Mucosa of rectum (tissue), 2 donors: Measurements from ENCODE around the gene KERA.

ENCODE experiments used
- H3K27ac ChIP-seq, 2 donors: one replicate each; pipeline ENCODE4 v1.7.0; 2013; ENCODE audit warnings: inconsistent platforms in 2 of 2, low read depth in 2 of 2, low read length in 2 of 2
- H3K27me3 ChIP-seq, 2 donors: one replicate each; pipeline ENCODE4 v1.7.0; 2013; ENCODE audit warnings: low read length in 2 of 2; ENCODE audit not compliant: control insufficient read depth in 2 of 2, insufficient read depth in 2 of 2
- H3K36me3 ChIP-seq, 2 donors: one replicate each; pipeline ENCODE4 v1.7.0; 2013; ENCODE audit warnings: low read length in 2 of 2; ENCODE audit not compliant: control insufficient read depth in 2 of 2, insufficient read depth in 2 of 2
- H3K4me1 ChIP-seq, 2 donors: one replicate each; pipeline ENCODE4 v1.7.0; 2013; ENCODE audit warnings: low read length in 2 of 2, mild to moderate bottlenecking in 1 of 2; ENCODE audit not compliant: control insufficient read depth in 2 of 2, insufficient read depth in 2 of 2
- H3K4me3 ChIP-seq, 2 donors: one replicate each; pipeline ENCODE4 v1.7.0; 2013; ENCODE audit warnings: low read length in 2 of 2
- H3K9ac ChIP-seq, 2 donors: one replicate each; pipeline ENCODE4 v1.7.0; 2013; ENCODE audit warnings: low read length in 2 of 2, low read depth in 1 of 2, mild to moderate bottlenecking in 1 of 2
- H3K9me3 ChIP-seq, 2 donors: one replicate each; pipeline ENCODE4 v1.7.0; 2013; ENCODE audit warnings: low read length in 2 of 2; ENCODE audit not compliant: control insufficient read depth in 2 of 2
- donor health status: healthy.
- donor health status: Normal muscosa, but diverticular disease.

The KERA gene

GRCh38 chr12:91053951-91054715 is 3.7 kb downstream of the KERA start:
- Histone ChIP-seq H3K36me3 (no peaks in the 10 kb centered on the region), H3K27me3 (no peaks in the 10 kb centered on the region), H3K4me3 (no peak overlapping the region), H3K27ac (no peak overlapping the region), H3K9me3 (no peaks in the 10 kb centered on the region), H3K9ac (no peak overlapping the region), H3K4me1 (no peaks in the 10 kb centered on the region)

- H3K27me3 ChIP-seq, result no peaks in the 10 kb centered on the region
- H3K9ac ChIP-seq, result no peak overlapping the region
- H3K27ac ChIP-seq, result no peak overlapping the region
- H3K4me3 ChIP-seq, result no peak overlapping the region
- no peaks in the 10 kb centered on the region for H3K36me3 ChIP-seq
- no peaks in the 10 kb centered on the region for H3K9me3 ChIP-seq
- H3K4me1 ChIP-seq, result no peaks in the 10 kb centered on the region
These were observed 5.8 kb downstream of the KERA start for GRCh38 chr12:91052026-91052425.

DNA sequence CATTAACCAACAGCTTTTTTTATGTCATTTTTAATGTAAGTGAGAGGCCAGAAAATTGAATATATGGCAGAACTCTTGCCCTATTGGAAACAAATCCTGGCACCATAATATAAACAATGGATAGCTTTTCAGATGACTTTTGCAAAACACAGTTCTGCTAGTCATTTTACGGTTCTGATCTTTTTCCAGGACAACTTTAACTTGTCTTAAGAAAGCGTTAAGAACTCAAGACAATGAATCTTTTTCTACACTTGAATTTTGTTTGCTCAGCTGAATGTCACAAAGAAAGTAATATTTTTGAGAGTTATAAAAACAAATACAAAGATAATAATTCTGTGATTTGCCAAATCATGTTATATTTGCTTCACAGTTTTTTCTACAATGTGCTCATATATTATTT is 13.2 kb downstream of the KERA start:
- H3K36me3 ChIP-seq, result no peaks in the 10 kb centered on the region
- no peak overlapping the region for H3K4me3 ChIP-seq
- H3K27me3 ChIP-seq, result no peaks in the 10 kb centered on the region
- no peaks in the 10 kb centered on the region for H3K4me1 ChIP-seq
- H3K27ac ChIP-seq, result no peak overlapping the region
- no peak overlapping the region for H3K9ac ChIP-seq
- no peaks in the 10 kb centered on the region for H3K9me3 ChIP-seq

DNA sequence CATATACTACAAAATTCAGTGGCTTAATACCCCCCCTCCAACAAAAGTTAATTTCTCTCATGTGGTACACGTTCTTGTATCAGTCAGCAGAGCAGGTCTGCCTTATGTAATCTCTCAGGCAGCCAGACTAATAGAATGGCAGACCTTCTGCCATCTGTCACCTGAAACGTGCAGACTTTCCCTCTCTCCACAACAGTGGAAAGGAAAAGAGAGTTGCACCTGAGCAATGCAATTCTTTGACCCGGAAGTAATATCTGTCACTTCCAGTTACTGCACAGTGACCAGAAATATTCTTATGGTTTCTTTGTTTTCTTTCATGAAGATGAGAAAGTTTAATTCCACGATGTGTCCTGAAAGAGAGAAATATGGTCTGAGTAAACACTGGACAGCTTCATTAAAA is 14.4 kb downstream of the KERA start:
- H3K27me3 ChIP-seq, result no peaks in the 10 kb centered on the region
- H3K4me1 ChIP-seq, result no peaks in the 10 kb centered on the region
- H3K27ac ChIP-seq, result no peak overlapping the region
- H3K36me3 ChIP-seq, result no peaks in the 10 kb centered on the region
- H3K9me3 ChIP-seq, result no peaks in the 10 kb centered on the region
- no peak overlapping the region for H3K9ac ChIP-seq
- H3K4me3 ChIP-seq, result no peak overlapping the region

DNA sequence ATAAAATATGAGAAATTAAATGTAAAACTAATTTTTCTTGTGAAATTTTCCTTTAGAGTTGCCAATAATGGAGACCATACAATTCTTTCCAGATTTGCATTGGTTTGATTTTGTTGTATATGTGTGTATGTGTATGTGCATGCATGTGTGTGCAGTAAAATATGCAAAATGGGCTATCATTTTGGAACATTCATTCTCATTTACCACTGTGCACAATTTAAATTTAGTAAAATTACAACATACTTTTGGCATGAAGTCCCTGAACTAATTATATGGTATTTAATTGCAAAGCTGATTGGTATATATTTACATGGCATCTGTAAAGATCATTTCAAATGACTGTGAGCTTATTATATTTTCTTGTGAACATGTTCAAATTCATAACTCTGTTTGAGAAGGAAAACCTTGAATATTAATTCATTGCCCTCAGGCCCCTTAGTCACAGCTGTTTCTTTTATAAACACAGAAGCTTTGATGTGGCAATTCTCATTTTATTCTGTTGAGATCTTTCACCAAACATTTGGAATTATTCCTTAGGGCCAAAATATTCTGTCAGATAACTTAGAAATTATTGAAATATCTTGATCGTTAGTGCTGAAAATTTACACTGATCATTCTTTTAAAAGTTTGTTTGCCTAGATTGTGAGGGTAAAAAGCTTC is 17.6 kb downstream of the KERA start:
- no peaks in the 10 kb centered on the region for H3K36me3 ChIP-seq
- H3K4me1 ChIP-seq, result no peaks in the 10 kb centered on the region
- no peak overlapping the region for H3K27ac ChIP-seq
- no peaks in the 10 kb centered on the region for H3K27me3 ChIP-seq
- H3K9ac ChIP-seq, result no peak overlapping the region
- no peaks in the 10 kb centered on the region for H3K9me3 ChIP-seq
- H3K4me3 ChIP-seq, result no peak overlapping the region

GRCh38 chr12:91037276-91037675 is 20.5 kb downstream of the KERA start:
- H3K4me1 ChIP-seq, result no peaks in the 10 kb centered on the region
- no peak overlapping the region for H3K27ac ChIP-seq
- no peak overlapping the region for H3K9ac ChIP-seq
- no peak overlapping the region for H3K4me3 ChIP-seq
- H3K9me3 ChIP-seq, result no peaks in the 10 kb centered on the region
- H3K27me3 ChIP-seq, result no peaks in the 10 kb centered on the region
- no peaks in the 10 kb centered on the region for H3K36me3 ChIP-seq

DNA sequence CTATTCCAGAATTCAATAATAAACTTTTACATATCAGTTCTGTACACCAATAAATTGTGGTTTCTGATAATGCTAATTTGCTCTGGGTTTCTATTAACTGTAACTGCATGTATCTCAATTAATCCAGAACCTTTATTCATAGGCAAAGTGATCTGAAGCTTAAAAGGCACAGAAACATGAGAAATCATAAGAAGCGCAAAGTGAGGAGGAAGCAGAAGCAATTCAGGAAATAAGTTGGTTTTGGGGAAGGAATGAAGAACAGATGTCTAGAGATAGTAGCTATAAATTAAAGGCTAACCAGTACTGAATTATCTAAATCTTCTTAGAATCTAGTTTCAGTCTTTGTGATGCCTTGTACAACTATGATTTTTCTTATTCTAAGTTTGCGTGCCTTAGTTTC is 24.6 kb downstream of the KERA start:
- Histone ChIP-seq H3K9ac (no peak overlapping the region), H3K27me3 (no peaks in the 10 kb centered on the region), H3K4me3 (no peak overlapping the region), H3K4me1 (no peaks in the 10 kb centered on the region), H3K9me3 (no peaks in the 10 kb centered on the region), H3K27ac (no peak overlapping the region), H3K36me3 (no peaks in the 10 kb centered on the region)

DNA sequence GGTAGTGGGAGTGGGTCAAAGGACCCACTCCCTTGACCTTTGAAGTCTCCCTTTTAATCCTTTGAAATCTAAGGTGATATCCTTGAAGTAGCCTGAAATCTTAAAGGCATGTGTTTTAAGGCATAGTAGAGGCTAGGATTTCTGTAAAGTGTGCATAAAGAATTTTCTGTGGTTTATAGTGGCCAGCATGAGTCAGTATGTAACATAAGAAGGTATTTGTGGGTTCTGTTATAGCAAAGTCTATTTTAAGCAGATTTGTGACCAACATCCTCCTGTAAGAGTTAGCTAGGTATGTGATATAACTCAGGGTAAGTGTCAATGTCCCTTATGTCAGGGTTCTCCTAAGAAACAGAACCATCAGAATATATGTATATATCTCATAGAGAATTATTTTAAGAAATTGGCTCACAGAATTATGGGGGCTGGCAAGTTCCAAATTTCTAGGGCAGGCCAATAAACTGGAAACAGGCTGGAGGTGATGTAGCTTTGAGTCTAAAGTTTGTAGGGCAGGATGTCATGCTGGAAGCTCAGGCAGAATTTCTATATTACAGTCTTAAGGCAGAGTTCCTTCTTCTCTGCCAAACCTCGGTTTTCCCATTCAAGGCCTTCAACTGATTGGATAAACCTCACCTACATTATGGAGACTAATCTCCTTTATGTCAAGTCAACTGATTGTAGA is 34.4 kb downstream of the KERA start:
- Histone ChIP-seq H3K36me3 (no peaks in the 10 kb centered on the region), H3K9me3 (no peaks in the 10 kb centered on the region), H3K27ac (no peak overlapping the region), H3K27me3 (no peaks in the 10 kb centered on the region), H3K9ac (no peak overlapping the region), H3K4me3 (no peak overlapping the region), H3K4me1 (no peaks in the 10 kb centered on the region)

- H3K9ac ChIP-seq, result no peak overlapping the region
- no peaks in the 10 kb centered on the region for H3K9me3 ChIP-seq
- no peak overlapping the region for H3K27ac ChIP-seq
- no peaks in the 10 kb centered on the region for H3K27me3 ChIP-seq
- H3K4me3 ChIP-seq, result no peak overlapping the region
- H3K36me3 ChIP-seq, result no peaks in the 10 kb centered on the region
- H3K4me1 ChIP-seq, result no peaks in the 10 kb centered on the region
These were observed 36.7 kb downstream of the KERA start for GRCh38 chr12:91021076-91021475.

- H3K36me3 ChIP-seq, result no peaks in the 10 kb centered on the region
- no peaks in the 10 kb centered on the region for H3K9me3 ChIP-seq
- no peak overlapping the region for H3K4me3 ChIP-seq
- H3K27ac ChIP-seq, result no peak overlapping the region
- no peaks in the 10 kb centered on the region for H3K4me1 ChIP-seq
- H3K27me3 ChIP-seq, result no peaks in the 10 kb centered on the region
- H3K9ac ChIP-seq, result no peak overlapping the region
These were observed 38.4 kb downstream of the KERA start for GRCh38 chr12:91019455-91019854.
